ENCODE data around the gene SPATA21.

Gene SPATA21

DNA sequence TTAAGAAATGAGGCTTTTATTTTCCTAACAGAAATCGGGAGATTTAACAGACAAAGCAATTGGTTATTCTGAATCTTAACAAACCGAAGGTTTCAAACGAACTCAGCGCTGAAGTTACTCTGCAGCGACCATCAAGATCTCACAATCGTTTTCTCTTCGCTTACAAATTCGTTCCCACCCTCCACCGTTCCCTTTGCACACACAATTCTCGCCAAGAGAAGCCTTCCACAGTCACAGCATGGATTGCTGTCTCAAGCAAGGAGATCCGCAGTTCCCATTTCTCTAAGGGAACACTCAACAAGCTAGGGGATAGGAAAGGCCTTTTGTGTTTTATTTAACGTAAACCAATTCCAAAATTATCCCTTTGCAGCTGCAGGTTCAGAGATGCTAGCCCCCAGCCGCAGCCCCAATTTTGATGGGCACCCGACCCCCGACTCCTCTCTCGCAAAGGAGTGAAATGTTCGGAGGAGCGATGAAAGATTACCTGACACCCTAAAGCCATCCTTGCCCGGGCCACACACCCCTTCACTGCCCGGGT, 85.7 kb downstream of the SPATA21 start:
- no peak for DNase-seq (ENCODE audit: low read depth in 2 of 2)

DNA sequence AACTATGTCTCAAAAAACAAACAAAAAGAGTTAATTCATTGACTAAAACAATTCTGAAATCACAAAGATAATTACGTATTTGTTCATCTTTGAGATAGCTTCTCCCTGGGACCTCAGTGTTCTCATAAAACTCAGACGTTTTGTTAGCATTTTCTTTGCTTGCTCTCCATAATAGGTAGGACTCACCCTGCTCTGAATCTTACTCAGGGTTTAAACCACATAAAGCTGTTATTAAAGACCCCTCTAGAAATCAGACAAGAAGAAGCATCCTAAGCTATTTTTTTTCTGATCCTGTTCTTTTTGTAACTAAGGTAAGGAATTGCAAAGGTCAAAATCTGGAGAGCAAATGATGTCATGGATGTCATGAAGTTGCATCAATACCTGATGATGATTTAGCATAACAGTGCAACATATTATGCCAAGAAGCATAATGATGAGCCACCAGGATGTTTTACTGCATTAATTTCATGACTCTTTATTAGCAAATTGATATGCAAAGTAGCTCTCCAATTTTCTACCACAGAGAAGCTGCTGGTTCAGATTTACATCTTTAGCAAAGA, 87.3 kb downstream of the SPATA21 start:
- no peak for DNase-seq (ENCODE audit: low read depth in 2 of 2)
